Adipocyte (in vitro differentiated cells): ENCODE data around the gene TRIM2.

Experiments
- DNase-seq: peaks from one replicate; pipeline ENCODE4 v3.0.0-alpha.2; 2015; ENCODE audit warnings: low read depth
- H3K27me3 ChIP-seq: replicated peaks from 2 replicates; pipeline ENCODE4 v1.7.0; 2013; ENCODE audit warnings: mild to moderate bottlenecking, low read length, moderate library complexity; ENCODE audit not compliant: control insufficient read depth, insufficient read depth
- H3K36me3 ChIP-seq: 2 replicates; pipeline ENCODE4 v1.7.0; 2013; ENCODE audit warnings: low read length, mild to moderate bottlenecking, moderate library complexity; ENCODE audit not compliant: control insufficient read depth, insufficient read depth, severe bottlenecking
- H3K4me1 ChIP-seq: 2 replicates; pipeline ENCODE4 v1.7.0; 2013; ENCODE audit warnings: mild to moderate bottlenecking, low read length, moderate library complexity; ENCODE audit not compliant: control insufficient read depth, insufficient read depth
- H3K4me3 ChIP-seq: 2 replicates; pipeline ENCODE4 v1.7.0; 2013; ENCODE audit warnings: mild to moderate bottlenecking, low read length, moderate library complexity
- H3K9ac ChIP-seq: 2 replicates; pipeline ENCODE4 v1.7.0; 2013; ENCODE audit warnings: mild to moderate bottlenecking, low read length, moderate library complexity
- H3K9me3 ChIP-seq: 2 replicates; pipeline ENCODE4 v1.7.0; 2013; ENCODE audit warnings: mild to moderate bottlenecking, low read length, moderate library complexity; ENCODE audit not compliant: control insufficient read depth

The TRIM2 gene

GRCh38 chr4:153322791-153323190, 118.5 kb downstream of the TRIM2 start:
- H3K9ac ChIP-seq = no peak overlapping the region
- DNase-seq = no peak
- H3K9me3 ChIP-seq = no peaks in the 10 kb centered on the region
- no peaks in the 10 kb centered on the region for H3K4me1 ChIP-seq
- H3K36me3 ChIP-seq = peaks cover 6% of the 10 kb centered on the region
- no peaks in the 10 kb centered on the region for H3K27me3 ChIP-seq
- H3K4me3 ChIP-seq = no peak overlapping the region

GRCh38 chr4:153324046-153324445, 119.8 kb downstream of the TRIM2 start:
- Histone ChIP-seq H3K9me3 (no peaks in the 10 kb centered on the region), H3K27me3 (no peaks in the 10 kb centered on the region), H3K4me1 (no peaks in the 10 kb centered on the region), H3K9ac (no peak overlapping the region), H3K36me3 (peaks cover 4% of the 10 kb centered on the region), H3K4me3 (no peak overlapping the region)
- no peak for DNase-seq

- Histone ChIP-seq H3K27me3 (no peaks in the 10 kb centered on the region), H3K36me3 (peaks cover 4% of the 10 kb centered on the region), H3K4me1 (no peaks in the 10 kb centered on the region), H3K9ac (no peak overlapping the region), H3K9me3 (no peaks in the 10 kb centered on the region), H3K4me3 (no peak overlapping the region)
- no peak for DNase-seq
Observed at GRCh38 chr4:153325558-153325957, 121.3 kb downstream of the TRIM2 start.

- Histone ChIP-seq H3K36me3 (no peaks in the 10 kb centered on the region), H3K4me3 (no peak overlapping the region), H3K9me3 (no peaks in the 10 kb centered on the region), H3K27me3 (no peaks in the 10 kb centered on the region), H3K9ac (no peak overlapping the region), H3K4me1 (no peaks in the 10 kb centered on the region)
- DNase-seq = peak; percentile 59
Observed at GRCh38 chr4:153326513-153326912, 122.3 kb downstream of the TRIM2 start.

- no peaks in the 10 kb centered on the region for H3K4me1 ChIP-seq
- H3K9ac ChIP-seq = no peak overlapping the region
- DNase-seq = no peak
- no peaks in the 10 kb centered on the region for H3K36me3 ChIP-seq
- no peaks in the 10 kb centered on the region for H3K9me3 ChIP-seq
- no peaks in the 10 kb centered on the region for H3K27me3 ChIP-seq
- H3K4me3 ChIP-seq = no peak overlapping the region
Observed at GRCh38 chr4:153327247-153327646, 123.0 kb downstream of the TRIM2 start.

- Histone ChIP-seq H3K36me3 (no peaks in the 10 kb centered on the region), H3K9ac (no peak overlapping the region)
Observed at GRCh38 chr4:153332936-153333335, 128.7 kb downstream of the TRIM2 start.

GRCh38 chr4:153333874-153334273, 129.6 kb downstream of the TRIM2 start:
- DNase-seq = no peak
- H3K4me3 ChIP-seq = no peak overlapping the region
- no peaks in the 10 kb centered on the region for H3K9me3 ChIP-seq
- no peaks in the 10 kb centered on the region for H3K36me3 ChIP-seq
- H3K9ac ChIP-seq = no peak overlapping the region
- H3K4me1 ChIP-seq = no peaks in the 10 kb centered on the region
- no peaks in the 10 kb centered on the region for H3K27me3 ChIP-seq

More at GRCh38 chr4:153332936-153333335, 128.7 kb downstream of the TRIM2 start:
- H3K27me3 ChIP-seq = no peaks in the 10 kb centered on the region
- no peaks in the 10 kb centered on the region for H3K4me1 ChIP-seq
- no peak overlapping the region for H3K4me3 ChIP-seq
- no peaks in the 10 kb centered on the region for H3K9me3 ChIP-seq
- no peak for DNase-seq

- H3K4me3 ChIP-seq = no peak overlapping the region
Observed at GRCh38 chr4:153335665-153336064, 131.4 kb downstream of the TRIM2 start.

GRCh38 chr4:153337686-153338085, 133.4 kb downstream of the TRIM2 start:
- Histone ChIP-seq H3K9me3 (no peaks in the 10 kb centered on the region), H3K4me3 (no peak overlapping the region), H3K9ac (no peak overlapping the region), H3K36me3 (no peaks in the 10 kb centered on the region), H3K27me3 (no peaks in the 10 kb centered on the region), H3K4me1 (no peaks in the 10 kb centered on the region)
- no peak for DNase-seq

More at GRCh38 chr4:153335665-153336064, 131.4 kb downstream of the TRIM2 start:
- H3K9me3 ChIP-seq = no peaks in the 10 kb centered on the region
- DNase-seq = no peak
- H3K36me3 ChIP-seq = no peaks in the 10 kb centered on the region
- no peaks in the 10 kb centered on the region for H3K27me3 ChIP-seq
- H3K9ac ChIP-seq = no peak overlapping the region
- H3K4me1 ChIP-seq = no peaks in the 10 kb centered on the region

- Histone ChIP-seq H3K4me3 (no peak overlapping the region), H3K36me3 (no peaks in the 10 kb centered on the region), H3K4me1 (peaks cover 8% of the 10 kb centered on the region), H3K27me3 (no peaks in the 10 kb centered on the region), H3K9ac (no peak overlapping the region), H3K9me3 (no peaks in the 10 kb centered on the region)
- DNase-seq = peak; percentile 15
Observed at GRCh38 chr4:153341575-153342090, 137.4 kb downstream of the TRIM2 start.

- Histone ChIP-seq H3K27me3 (no peaks in the 10 kb centered on the region), H3K9ac (no peak overlapping the region), H3K36me3 (no peaks in the 10 kb centered on the region), H3K4me1 (peaks cover 8% of the 10 kb centered on the region), H3K4me3 (no peak overlapping the region), H3K9me3 (no peaks in the 10 kb centered on the region)
- DNase-seq = no peak
Observed at GRCh38 chr4:153342751-153343552, 138.7 kb downstream of the TRIM2 start.
